Measurements from ENCODE around the gene RERE.
"Not testable (repeated sequence)": the region's sequence is repeated elsewhere in the genome, so short reads cannot be mapped to it uniquely, and the experiment has no call there.

DNA sequence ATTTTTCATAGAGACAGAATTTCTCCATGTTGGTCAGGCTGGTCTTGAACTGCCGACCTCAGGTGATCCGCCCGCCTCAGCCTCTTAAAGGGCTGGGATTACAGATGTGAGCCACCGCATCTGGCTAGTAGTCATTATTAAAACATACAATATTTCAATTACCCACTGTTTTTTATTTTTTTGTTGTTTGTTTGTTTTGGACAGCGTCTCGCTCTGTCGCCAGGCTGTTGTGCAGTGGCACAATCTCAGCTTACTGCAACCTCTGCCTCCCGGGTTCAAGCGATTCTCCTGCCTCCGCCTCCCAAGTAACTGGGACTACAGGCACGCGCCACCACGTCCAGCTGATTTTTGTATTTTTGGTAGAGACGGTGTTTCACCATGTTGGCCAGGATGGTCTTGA lies 90.1 kb downstream of the RERE start:
- TF ChIP-seq, protein P1, sequence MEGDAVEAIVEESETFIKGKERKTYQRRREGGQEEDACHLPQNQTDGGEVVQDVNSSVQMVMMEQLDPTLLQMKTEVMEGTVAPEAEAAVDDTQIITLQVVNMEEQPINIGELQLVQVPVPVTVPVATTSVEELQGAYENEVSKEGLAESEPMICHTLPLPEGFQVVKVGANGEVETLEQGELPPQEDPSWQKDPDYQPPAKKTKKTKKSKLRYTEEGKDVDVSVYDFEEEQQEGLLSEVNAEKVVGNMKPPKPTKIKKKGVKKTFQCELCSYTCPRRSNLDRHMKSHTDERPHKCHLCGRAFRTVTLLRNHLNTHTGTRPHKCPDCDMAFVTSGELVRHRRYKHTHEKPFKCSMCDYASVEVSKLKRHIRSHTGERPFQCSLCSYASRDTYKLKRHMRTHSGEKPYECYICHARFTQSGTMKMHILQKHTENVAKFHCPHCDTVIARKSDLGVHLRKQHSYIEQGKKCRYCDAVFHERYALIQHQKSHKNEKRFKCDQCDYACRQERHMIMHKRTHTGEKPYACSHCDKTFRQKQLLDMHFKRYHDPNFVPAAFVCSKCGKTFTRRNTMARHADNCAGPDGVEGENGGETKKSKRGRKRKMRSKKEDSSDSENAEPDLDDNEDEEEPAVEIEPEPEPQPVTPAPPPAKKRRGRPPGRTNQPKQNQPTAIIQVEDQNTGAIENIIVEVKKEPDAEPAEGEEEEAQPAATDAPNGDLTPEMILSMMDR (conservative IDR thresholded peaks at IDR 0.05; ENCODE audit: low read length), result not testable (repeated sequence)
- not testable (repeated sequence) for TF ChIP-seq EZH2phosphoT487 (IDR thresholded peaks at IDR 0.05; ENCODE audit: borderline replicate concordance, low read depth, low read length)

All from OCI-LY7 (cell line).